Measurements from ENCODE around the gene FOXO1.

GRCh38 chr13:40556453-40556852 is 110.0 kb downstream of the FOXO1 start:
- TF ChIP-seq POLR2A (IDR thresholded peaks at IDR 0.05; ENCODE audit: low read length) (no peak), GATA1 (IDR thresholded peaks at IDR 0.05; ENCODE audit: low read depth, low read length) (no peak)
